Endodermal cell (in vitro differentiated cells): ENCODE measurements around the gene ERGIC2. TPM values are rescaled to one million over a fixed set of nuclear protein-coding genes. Genes with fewer than 3 reads are reported as not detected.

Experiments used
- DNase-seq: peaks from one replicate; pipeline ENCODE4 v3.0.0-alpha.2; 2017
- H3K27ac ChIP-seq: 2 replicates; pipeline ENCODE4 v1.5.1; 2013; ENCODE audit warnings: mild to moderate bottlenecking, low read depth, low read length, moderate library complexity
- H3K27me3 ChIP-seq: 2 replicates; pipeline ENCODE4 v1.6.1; 2013; ENCODE audit warnings: mild to moderate bottlenecking, low read length, moderate library complexity; ENCODE audit not compliant: insufficient read depth, control insufficient read depth, poor library complexity, severe bottlenecking
- H3K36me3 ChIP-seq: 2 replicates; pipeline ENCODE4 v1.7.0; 2013; ENCODE audit warnings: mild to moderate bottlenecking, low read length, moderate library complexity; ENCODE audit not compliant: control insufficient read depth, insufficient read depth
- H3K4me1 ChIP-seq: one replicate; pipeline ENCODE4 v1.7.0; 2013; ENCODE audit warnings: low read length; ENCODE audit not compliant: control insufficient read depth, insufficient read depth
- H3K4me3 ChIP-seq: 2 replicates; pipeline ENCODE4 v1.5.1; 2013; ENCODE audit warnings: mild to moderate bottlenecking, low read length, moderate library complexity
- H3K9ac ChIP-seq: 2 replicates; pipeline ENCODE4 v1.6.1; 2013; ENCODE audit warnings: mild to moderate bottlenecking, low read length, moderate library complexity; ENCODE audit not compliant: poor library complexity, severe bottlenecking; ENCODE audit errors: extremely low read depth
- H3K9me3 ChIP-seq: 2 replicates; pipeline ENCODE4 v1.6.1; 2013; ENCODE audit warnings: mild to moderate bottlenecking, low read length, moderate library complexity; ENCODE audit not compliant: control insufficient read depth
- H3K27ac Mint-ChIP-seq: 2 replicates; pipeline ENCODE4 v1.8.0; 2020; ENCODE audit warnings: mixed read lengths
- H3K27me3 Mint-ChIP-seq: 2 replicates; pipeline ENCODE4 v1.8.0; 2021; ENCODE audit warnings: mild to moderate bottlenecking, mixed read lengths; ENCODE audit not compliant: insufficient read depth
- H3K36me3 Mint-ChIP-seq: 2 replicates; pipeline ENCODE4 v1.8.0; 2020; ENCODE audit warnings: low read depth, mixed read lengths
- H3K4me1 Mint-ChIP-seq: 2 replicates; pipeline ENCODE4 v1.8.0; 2020; ENCODE audit warnings: mixed read lengths
- H3K4me3 Mint-ChIP-seq: 2 replicates; pipeline ENCODE4 v1.8.0; 2020; ENCODE audit warnings: mild to moderate bottlenecking, moderate library complexity, mixed read lengths
- H3K9me3 Mint-ChIP-seq: 2 replicates; pipeline ENCODE4 v1.8.0; 2020; ENCODE audit warnings: mild to moderate bottlenecking, mixed read lengths
- CTCF ChIP-seq: fragments of 200-600 bp; sonication (generic); conservative IDR thresholded peaks from 2 replicates; pipeline ENCODE4 v1.5.0; 2021; ENCODE audit warnings: antibody characterized with exemption, mild to moderate bottlenecking
- WGBS, 2 experiments: methylation state at CpG; one replicate each; pipeline versions ENCODE4 v1.1.5 to v1.1.7; 2013; ENCODE audit warnings: missing lambda C conversion rate in 2 of 2, mixed read lengths in 1 of 2; ENCODE audit not compliant: insufficient coverage in 1 of 2, insufficient read length in 1 of 2; 5-methylcytosine and 5-hydroxymethylcytosine counted together
- total RNA-seq, 2 donors: library from RNA; stranded (reverse); fragmentation: NEBNext Ultra II Directional in 1 of 2; extraction: Animal tissue kit (Norgen Biotek cat#: 25700) in 1 of 2; gene quantifications; 2 replicates in 1 of 2; 3 replicates in 1 of 2; pipeline ENCODE4 v1.2.1, GENCODE V29; 2021

Gene ERGIC2
- total RNA-seq, 2 donors from 2014 or later, result 101 to 170 TPM

GRCh38 chr12:29415111-29415510, 34.1 kb upstream of the ERGIC2 start:
- no peak for TF ChIP-seq CTCF

GRCh38 chr12:29414368-29414767, 33.4 kb upstream of the ERGIC2 start:
- no peak for DNase-seq
- no peaks in the 10 kb centered on the region for H3K27me3 ChIP-seq
- no peak overlapping the region for H3K9ac ChIP-seq
- Mint-ChIP-seq H3K4me1 (no peaks in the 10 kb centered on the region), H3K27me3 (peaks cover 10% of the 10 kb centered on the region), H3K4me3 (no peak overlapping the region), H3K27ac (no peak overlapping the region), H3K36me3 (peaks cover 8% of the 10 kb centered on the region), H3K9me3 (peaks cover 38% of the 10 kb centered on the region)
- H3K4me3 ChIP-seq, result no peak overlapping the region
- no peaks in the 10 kb centered on the region for H3K4me1 ChIP-seq
- no peak overlapping the region for H3K27ac ChIP-seq
- no peak for TF ChIP-seq CTCF
- H3K36me3 ChIP-seq, result no peaks in the 10 kb centered on the region
- H3K9me3 ChIP-seq, result peaks cover 11% of the 10 kb centered on the region

More at GRCh38 chr12:29415111-29415510, 34.1 kb upstream of the ERGIC2 start:
- no peak overlapping the region for H3K27ac Mint-ChIP-seq
- no peak overlapping the region for H3K4me3 ChIP-seq
- peaks cover 8% of the 10 kb centered on the region for H3K36me3 Mint-ChIP-seq
- no peak for DNase-seq
- peaks cover 11% of the 10 kb centered on the region for H3K9me3 ChIP-seq
- H3K9me3 Mint-ChIP-seq, result peaks cover 31% of the 10 kb centered on the region
- peaks cover 9% of the 10 kb centered on the region for H3K27me3 Mint-ChIP-seq
- H3K9ac ChIP-seq, result no peak overlapping the region
- H3K27ac ChIP-seq, result no peak overlapping the region
- no peaks in the 10 kb centered on the region for H3K4me1 ChIP-seq
- no peaks in the 10 kb centered on the region for H3K4me1 Mint-ChIP-seq
- WGBS, 2 experiments, result 73 to 78% methylated on average over 2 to 4 of the region's 4 CpGs
- no peak overlapping the region for H3K4me3 Mint-ChIP-seq
- no peaks in the 10 kb centered on the region for H3K36me3 ChIP-seq
- H3K27me3 ChIP-seq, result no peaks in the 10 kb centered on the region

GRCh38 chr12:29405561-29405960, 24.6 kb upstream of the ERGIC2 start:
- H3K9ac ChIP-seq, result no peak overlapping the region
- no peaks in the 10 kb centered on the region for H3K4me1 ChIP-seq
- no peaks in the 10 kb centered on the region for H3K27me3 ChIP-seq
- no peak overlapping the region for H3K4me3 ChIP-seq
- H3K4me1 Mint-ChIP-seq, result no peaks in the 10 kb centered on the region
- no peak overlapping the region for H3K27ac Mint-ChIP-seq
- no peak for TF ChIP-seq CTCF
- H3K4me3 Mint-ChIP-seq, result no peak overlapping the region
- DNase-seq, result no peak
- peaks cover 2% of the 10 kb centered on the region for H3K27me3 Mint-ChIP-seq
- peaks cover 27% of the 10 kb centered on the region for H3K9me3 Mint-ChIP-seq
- no peaks in the 10 kb centered on the region for H3K9me3 ChIP-seq
- H3K36me3 ChIP-seq, result no peaks in the 10 kb centered on the region
- no peaks in the 10 kb centered on the region for H3K36me3 Mint-ChIP-seq
- no peak overlapping the region for H3K27ac ChIP-seq
- WGBS, 2 experiments, result 72 to 100% methylated on average over 1 to 3 of the region's 4 CpGs
